Stomach (tissue), 9 donors: ENCODE measurements around the gene GOLM1. TPM values are rescaled to one million over a fixed set of nuclear protein-coding genes. Genes with fewer than 3 reads are reported as not detected.

Experiments
- DNase-seq, 2 donors: peaks; one replicate each; pipeline versions ENCODE4 v3.0.0 to v3.0.0-alpha.2; 2013 to 2019
- H3K27ac ChIP-seq, 5 donors: fragments of 200-600 bp in 4 of 5; sonication (generic) in 4 of 5; one replicate each; pipeline ENCODE4 v1.5.1; 2013 to 2019; ENCODE audit warnings: mild to moderate bottlenecking in 1 of 5, moderate library complexity in 1 of 5
- H3K27me3 ChIP-seq, 3 donors: fragments of 200-600 bp; sonication (generic); one replicate each; pipeline ENCODE4 v1.5.1; 2017 to 2019; ENCODE audit warnings: mixed run types in 1 of 3
- H3K36me3 ChIP-seq, 4 donors: fragments of 200-600 bp; sonication (generic); 1 replicate in 3 of 4; 2 replicates in 1 of 4; pipeline ENCODE4 v1.5.1; 2016 to 2019
- H3K4me1 ChIP-seq, 4 donors: fragments of 200-600 bp; sonication (generic); one replicate each; pipeline ENCODE4 v1.5.1; 2016 to 2019
- H3K4me3 ChIP-seq, 4 donors: fragments of 200-600 bp; sonication (generic) in 3 of 4; one replicate each; pipeline ENCODE4 v1.5.1; 2016 to 2019; ENCODE audit warnings: mild to moderate bottlenecking in 1 of 4
- H3K9me3 ChIP-seq, 4 donors: fragments of 200-600 bp; sonication (generic); one replicate each; pipeline ENCODE4 v1.5.1; 2016 to 2019
- CTCF ChIP-seq, 7 experiments: fragments of 450-650 bp in 4 of 7; fragments of 200-600 bp in 3 of 7; sonication (generic) in 3 of 7; IDR thresholded peaks; one replicate each; pipeline ENCODE4 v1.5.1; 2016 to 2019; ENCODE audit warnings: antibody characterized with exemption in 7 of 7, control low read depth in 2 of 7, mild to moderate bottlenecking in 1 of 7
- EP300 ChIP-seq: sonication (generic); formaldehyde crosslinking; IDR thresholded peaks from one replicate; pipeline ENCODE4 v1.6.1; 2017; ENCODE audit warnings: antibody characterized with exemption
- POLR2A ChIP-seq, 4 donors: fragments of 450-650 bp; IDR thresholded peaks; one replicate each; pipeline ENCODE4 v1.6.1; 2016; ENCODE audit warnings: antibody characterized with exemption in 4 of 4, control low read depth in 2 of 4, mild to moderate bottlenecking in 1 of 4, moderate library complexity in 1 of 4
- POLR2AphosphoS5 ChIP-seq, 3 donors: sonication (generic); formaldehyde crosslinking; IDR thresholded peaks; one replicate each; pipeline ENCODE4 v1.6.1; 2016; ENCODE audit warnings: antibody characterized with exemption in 3 of 3
- WGBS, 5 donors: extraction: QIAGEN DNeasy Blood & Tissue Kit in 3 of 5; methylation state at CpG; one replicate each; pipeline versions ENCODE4 v1.1.5 to v1.1.7; 2013 to 2018; 5-methylcytosine and 5-hydroxymethylcytosine counted together
- intact Hi-C: fragments of 100-400 bp; cut with DNase I; formaldehyde crosslinking; loops from one replicate; pipeline ENCODE4 v1.15.1; 2023; ENCODE audit warnings: low total_unique reads
- polyA plus RNA-seq, 3 donors: library from polyadenylated mRNA; stranded (reverse); fragments of 200-250 nt; gene quantifications; one replicate each; pipeline ENCODE4 v1.2.3, GENCODE V29; 2013
- total RNA-seq, 5 donors: library from RNA; depleted of rRNA; stranded (reverse); fragments of >200 nt; gene quantifications; one replicate each; pipeline versions ENCODE4 v1.1.0 to v1.2.3, GENCODE V29; 2014 to 2016
- donor health status: healthy with polysubstance abuse.
- donor health status: Bipolar disorder and iron deficiency.
- donor health status: healthy.

Gene GOLM1
- total and polyA plus RNA-seq, 8 donors, result 16.0 to 160 (median 39.4) TPM

DNA sequence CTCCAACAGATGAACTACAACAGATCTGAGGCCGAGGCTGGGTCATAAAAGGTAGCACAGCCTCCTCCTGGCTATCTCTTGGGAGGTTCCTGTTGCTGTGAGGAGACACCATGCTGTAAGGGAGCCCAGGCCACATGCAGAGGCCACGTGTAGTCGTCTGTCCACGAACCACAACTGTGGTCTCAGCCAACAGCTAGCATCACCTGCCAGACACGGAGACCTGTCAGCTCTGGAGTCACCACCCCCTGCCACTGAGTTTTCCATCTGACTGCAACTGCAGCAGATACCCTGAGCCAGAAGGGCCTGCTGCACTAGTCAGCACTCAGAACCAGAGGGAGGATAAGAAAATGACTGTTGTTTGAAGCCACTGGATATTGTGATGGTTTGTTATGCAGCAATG is 12.7 kb upstream of the GOLM1 start:
- TF ChIP-seq POLR2A (IDR thresholded peaks at IDR 0.05) (no peak), POLR2AphosphoS5 (IDR thresholded peaks at IDR 0.05) (no peak), CTCF (IDR thresholded peaks at IDR 0.05) (no peak), EP300 (no peak)
- Histone ChIP-seq H3K4me3 (no peak overlapping the region), H3K27me3 (peaks cover 0 to 9% (median 0%) of the 10 kb centered on the region in 3 donors), H3K9me3 (no peaks in the 10 kb centered on the region), H3K27ac (no peak overlapping the region), H3K36me3 (no peaks in the 10 kb centered on the region), H3K4me1 (no peaks in the 10 kb centered on the region)
- no peak for DNase-seq
- 76 to 91% (median 90%) methylated on average over 5 of the region's 5 CpGs for WGBS, 5 donors
- intact Hi-C loops, result no loop called here

- intact Hi-C loops, result no loop called here
- no peak for DNase-seq
- H3K9me3 ChIP-seq, result no peaks in the 10 kb centered on the region
- H3K27me3 ChIP-seq, result peaks cover 0 to 17% (median 9%) of the 10 kb centered on the region in 3 donors
- no peak overlapping the region for H3K4me3 ChIP-seq
- no peak overlapping the region for H3K27ac ChIP-seq
- no peak for TF ChIP-seq CTCF (IDR thresholded peaks at IDR 0.05)
- TF ChIP-seq POLR2A (IDR thresholded peaks at IDR 0.05), result no peak
- TF ChIP-seq EP300, result no peak
- no peak for TF ChIP-seq POLR2AphosphoS5 (IDR thresholded peaks at IDR 0.05)
- H3K4me1 ChIP-seq, result peaks cover 7 to 16% (median 12%) of the 10 kb centered on the region in 4 donors
- 92 to 99% (median 96%) methylated on average over 3 of the region's 3 CpGs for WGBS, 5 donors
- no peaks in the 10 kb centered on the region for H3K36me3 ChIP-seq
Observed at GRCh38 chr9:86102626-86103025, 3.3 kb upstream of the GOLM1 start.

DNA sequence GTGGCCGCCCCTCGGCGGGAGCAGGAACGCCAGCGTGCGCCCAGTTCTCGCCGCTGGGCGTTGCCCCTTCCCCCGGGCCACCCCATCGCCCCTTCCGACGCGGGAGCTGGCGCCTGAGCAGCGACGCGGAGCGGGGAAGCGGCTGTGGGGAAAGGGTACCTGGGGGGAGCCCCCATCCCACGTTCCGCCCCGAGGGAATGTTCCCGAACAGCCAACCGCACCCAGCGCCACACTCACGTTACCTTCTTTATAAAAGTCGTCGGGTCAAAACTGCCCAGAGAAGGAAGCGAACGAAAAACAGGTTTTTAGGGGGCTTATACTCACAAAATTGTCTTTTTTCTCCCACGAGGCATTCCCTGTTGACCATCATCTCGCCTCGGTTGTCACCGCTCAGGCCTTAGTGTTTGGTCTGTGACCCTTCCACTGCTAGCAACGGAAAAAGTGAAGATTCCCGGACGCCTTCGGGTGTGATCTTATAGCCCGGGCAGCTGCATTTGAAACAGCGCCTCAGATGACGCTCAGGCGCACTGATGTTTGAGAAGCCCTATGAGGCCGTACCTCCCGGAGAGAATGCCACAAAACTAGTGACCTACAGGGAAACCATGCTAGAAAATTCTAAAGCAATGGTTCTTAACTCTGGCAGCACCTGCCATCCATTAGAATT is 475 bp upstream of the GOLM1 start:
- intact Hi-C loops, result no loop called here
- Histone ChIP-seq H3K27me3 (peaks cover 0 to 22% (median 9%) of the 10 kb centered on the region in 3 donors), H3K27ac (peak overlapping the region; percentile 74 to 86 (median 86)), H3K36me3 (no peaks in the 10 kb centered on the region), H3K9me3 (no peaks in the 10 kb centered on the region), H3K4me3 (peak overlapping the region; percentile 60 to 92 (median 77)), H3K4me1 (peaks cover 7 to 24% (median 18%) of the 10 kb centered on the region in 4 donors)
- peak; percentile 43 to 83 for DNase-seq
- TF ChIP-seq POLR2AphosphoS5 (IDR thresholded peaks at IDR 0.05) (no peak), CTCF (IDR thresholded peaks at IDR 0.05) (no peak), EP300 (no peak)
- WGBS, 5 donors, result 1 to 4% (median 2%) methylated on average over 20 to 45 of the region's 45 CpGs

DNA sequence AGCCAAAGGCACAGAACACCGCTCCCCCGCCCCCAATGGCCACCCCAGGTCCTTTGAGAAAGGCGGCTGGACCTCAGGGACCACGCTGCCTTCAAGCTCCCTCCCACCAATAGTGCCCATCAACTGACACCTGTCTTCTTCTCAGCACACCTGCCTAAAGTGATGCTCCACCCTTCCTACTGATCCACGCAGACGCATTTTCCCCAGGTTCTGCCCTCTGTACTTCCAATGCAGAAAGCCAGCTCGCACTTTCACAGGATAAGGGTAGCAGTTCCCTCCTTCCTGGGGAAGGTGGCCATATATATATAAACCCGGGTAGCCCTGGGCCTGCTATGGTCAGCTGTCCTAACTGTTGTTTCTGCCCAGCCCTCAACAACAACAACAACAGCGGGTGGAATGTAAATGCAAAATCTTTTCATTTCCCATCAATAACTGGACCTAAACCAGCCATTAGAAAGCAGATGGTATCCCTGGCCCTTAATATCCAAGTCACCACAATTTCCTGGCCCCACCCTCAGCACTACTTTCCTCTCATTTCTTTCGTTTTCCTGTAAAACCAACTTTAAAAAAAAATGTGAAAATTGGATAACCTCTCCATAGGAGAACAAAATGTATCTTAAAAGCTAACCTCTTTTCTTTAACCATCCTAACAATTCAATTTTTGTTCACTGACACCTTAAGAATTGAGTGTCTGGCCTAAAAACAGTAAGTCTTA is 1.7 kb downstream of the GOLM1 start:
- Histone ChIP-seq H3K4me1 (peaks cover 7 to 36% (median 24%) of the 10 kb centered on the region in 4 donors), H3K36me3 (no peaks in the 10 kb centered on the region), H3K9me3 (no peaks in the 10 kb centered on the region), H3K27ac (peak overlapping the region in 4 of 5 donors; percentile 13 to 87 (median 58)), H3K4me3 (peak overlapping the region in 3 of 4 donors; percentile 60 to 92 (median 88)), H3K27me3 (peaks cover 0 to 22% (median 9%) of the 10 kb centered on the region in 3 donors)
- DNase-seq, result no peak
- WGBS, 5 donors, result 43 to 68% (median 55%) methylated on average over 9 to 10 of the region's 10 CpGs
- intact Hi-C loops, result no loop called here
- TF ChIP-seq CTCF (IDR thresholded peaks at IDR 0.05) (no peak), POLR2AphosphoS5 (IDR thresholded peaks at IDR 0.05) (no peak), EP300 (no peak), POLR2A (IDR thresholded peaks at IDR 0.05) (no peak)
